Activated CD8-positive, alpha-beta memory T cell treated with anti-CD3 and anti-CD28 coated beads, Interleukin-2, amount 10 ng/mL, durations not matched to agents 7 days and 5 days (primary cell): ENCODE results near the gene HCN1. TPM values are rescaled to one million over a fixed set of nuclear protein-coding genes. Genes with fewer than 3 reads are reported as not detected.
"Not testable (repeated sequence)": the region's sequence is repeated elsewhere in the genome, so short reads cannot be mapped to it uniquely, and the experiment has no call there.

Experiments
- ATAC-seq: fragments of 150-1000 bp; cut with Tn5 transposase; one replicate; pipeline ENCODE4 v1.10.0; 2021; ENCODE audit warnings: moderate library complexity
- CTCF ChIA-PET: fragments of 350-600 bp; sonication (Branson Sonifier 250); formaldehyde crosslinking; loops from one replicate; lab custom pipeline; 2021; ENCODE audit warnings: antibody characterized with exemption; lab: Charles Lee
- DNase-seq: peaks from one replicate; pipeline ENCODE4 v3.0.0-alpha.2; 2020
- H3K27ac Mint-ChIP-seq: one replicate; pipeline ENCODE4 v1.8.0; 2021; ENCODE audit warnings: mild to moderate bottlenecking, mixed read lengths
- H3K27me3 Mint-ChIP-seq: one replicate; pipeline ENCODE4 v1.8.0; 2021; ENCODE audit warnings: mixed read lengths
- H3K36me3 Mint-ChIP-seq: one replicate; pipeline ENCODE4 v1.8.0; 2021; ENCODE audit warnings: mild to moderate bottlenecking, mixed read lengths
- H3K4me1 Mint-ChIP-seq: one replicate; pipeline ENCODE4 v1.8.0; 2021; ENCODE audit warnings: mixed read lengths
- H3K4me3 Mint-ChIP-seq: one replicate; pipeline ENCODE4 v1.8.0; 2021; ENCODE audit warnings: mild to moderate bottlenecking, moderate library complexity, mixed read lengths
- H3K9me3 Mint-ChIP-seq: one replicate; pipeline ENCODE4 v1.8.0; 2022; ENCODE audit warnings: low read depth, mixed read lengths
- total RNA-seq, 2 experiments: library from RNA; stranded (reverse); gene quantifications; one replicate each; pipeline ENCODE4 v1.2.3, GENCODE V29; 2021

HCN1 gene
- total RNA-seq, 2 experiments from 2014 or later, result not detected

DNA sequence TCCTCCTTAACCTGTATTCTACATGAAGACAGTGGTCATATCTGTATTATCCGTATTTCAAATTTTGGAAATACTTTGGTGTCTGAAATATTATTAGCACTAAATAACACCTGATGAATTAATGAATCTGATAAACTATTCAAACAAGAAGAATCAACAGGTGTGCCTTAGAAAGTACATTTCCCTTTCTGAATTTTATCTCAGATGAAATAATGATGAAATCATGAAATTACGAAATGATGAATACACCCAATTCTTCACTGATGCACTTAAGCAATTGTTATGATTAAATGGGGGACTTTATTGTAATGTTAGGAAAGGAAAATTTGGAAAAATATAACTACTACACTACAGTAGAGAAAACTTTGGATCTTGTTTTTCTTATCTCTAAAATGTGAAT is 313.6 kb downstream of the HCN1 start:
- DNase-seq (no peak), ATAC-seq (no peak)
- H3K27ac Mint-ChIP-seq, result no peak overlapping the region
- no peaks in the 10 kb centered on the region for H3K4me1 Mint-ChIP-seq
- no peaks in the 10 kb centered on the region for H3K27me3 Mint-ChIP-seq
- H3K4me3 Mint-ChIP-seq, result no peak overlapping the region
- H3K36me3 Mint-ChIP-seq, result no peaks in the 10 kb centered on the region
- H3K9me3 Mint-ChIP-seq, result peaks cover 4% of the 10 kb centered on the region
- CTCF ChIA-PET, result no interaction called here

DNA sequence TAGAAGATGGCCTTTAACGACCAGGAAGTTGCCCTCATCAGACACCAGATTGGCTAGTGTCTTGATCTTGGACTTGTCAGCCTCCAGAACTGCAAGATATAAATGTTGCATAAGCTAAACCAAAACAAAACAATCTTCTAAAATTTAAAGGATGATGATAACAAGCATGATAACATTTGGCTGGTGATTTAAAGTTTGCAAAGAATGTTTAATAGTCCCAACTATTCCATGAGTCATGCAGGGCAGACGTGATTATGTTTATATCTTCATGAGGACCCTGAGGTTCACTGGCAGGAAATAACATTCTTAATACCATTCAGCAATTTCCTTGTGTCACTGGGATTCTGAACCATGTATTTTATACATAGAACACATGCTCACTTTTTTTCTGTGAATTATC is 319.8 kb downstream of the HCN1 start:
- H3K4me3 Mint-ChIP-seq, result no peak overlapping the region
- H3K36me3 Mint-ChIP-seq, result no peaks in the 10 kb centered on the region
- H3K27ac Mint-ChIP-seq, result no peak overlapping the region
- CTCF ChIA-PET, result no interaction called here
- H3K27me3 Mint-ChIP-seq, result no peaks in the 10 kb centered on the region
- no peak for DNase-seq
- ATAC-seq, result no peak
- peaks cover under 1% of the 10 kb centered on the region for H3K9me3 Mint-ChIP-seq
- no peaks in the 10 kb centered on the region for H3K4me1 Mint-ChIP-seq

DNA sequence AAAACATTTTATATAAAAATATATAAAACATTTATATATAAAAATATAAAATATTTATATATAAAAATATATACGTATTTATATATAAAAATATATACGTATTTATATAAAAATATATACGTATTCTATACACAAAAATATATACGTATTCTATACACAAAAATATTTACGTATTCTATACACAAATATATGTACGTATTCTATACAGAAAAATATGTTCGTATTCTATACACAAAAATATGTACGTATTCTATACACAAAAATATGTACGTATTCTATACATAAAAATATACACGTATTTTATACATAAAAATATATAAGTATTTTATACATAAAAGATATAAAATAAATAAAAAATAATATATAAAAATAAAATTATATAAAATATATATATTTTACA is 323.6 kb downstream of the HCN1 start:
- no peak for DNase-seq
- CTCF ChIA-PET, result no interaction called here
- no peaks in the 10 kb centered on the region for H3K9me3 Mint-ChIP-seq
- no peaks in the 10 kb centered on the region for H3K4me1 Mint-ChIP-seq
- no peak overlapping the region for H3K4me3 Mint-ChIP-seq
- H3K27me3 Mint-ChIP-seq, result no peaks in the 10 kb centered on the region
- ATAC-seq, result no peak
- H3K27ac Mint-ChIP-seq, result no peak overlapping the region
- H3K36me3 Mint-ChIP-seq, result no peaks in the 10 kb centered on the region

DNA sequence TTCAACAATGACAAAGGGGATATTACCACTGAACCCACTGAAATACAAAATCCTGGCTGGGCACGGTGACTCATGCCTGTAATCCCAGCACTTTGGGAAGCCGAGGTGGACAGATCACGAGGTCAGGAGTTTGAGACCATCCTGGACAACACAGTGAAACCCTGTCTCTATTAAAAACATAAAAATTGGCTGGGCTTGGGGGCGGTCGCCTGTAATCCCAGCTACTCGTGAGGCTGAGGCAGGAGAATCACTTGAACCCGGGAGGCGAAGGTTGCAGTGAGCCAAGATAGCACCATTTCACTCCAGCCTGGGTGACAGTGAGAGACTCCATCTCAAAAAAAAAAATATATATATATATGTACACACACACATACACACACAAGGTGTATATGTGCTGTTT is 324.8 kb downstream of the HCN1 start:
- ATAC-seq, CTCF ChIA-PET, H3K9me3 Mint-ChIP-seq, H3K4me1 Mint-ChIP-seq, DNase-seq, H3K4me3 Mint-ChIP-seq, H3K36me3 Mint-ChIP-seq, H3K27me3 Mint-ChIP-seq, H3K27ac Mint-ChIP-seq: not testable (repeated sequence)

DNA sequence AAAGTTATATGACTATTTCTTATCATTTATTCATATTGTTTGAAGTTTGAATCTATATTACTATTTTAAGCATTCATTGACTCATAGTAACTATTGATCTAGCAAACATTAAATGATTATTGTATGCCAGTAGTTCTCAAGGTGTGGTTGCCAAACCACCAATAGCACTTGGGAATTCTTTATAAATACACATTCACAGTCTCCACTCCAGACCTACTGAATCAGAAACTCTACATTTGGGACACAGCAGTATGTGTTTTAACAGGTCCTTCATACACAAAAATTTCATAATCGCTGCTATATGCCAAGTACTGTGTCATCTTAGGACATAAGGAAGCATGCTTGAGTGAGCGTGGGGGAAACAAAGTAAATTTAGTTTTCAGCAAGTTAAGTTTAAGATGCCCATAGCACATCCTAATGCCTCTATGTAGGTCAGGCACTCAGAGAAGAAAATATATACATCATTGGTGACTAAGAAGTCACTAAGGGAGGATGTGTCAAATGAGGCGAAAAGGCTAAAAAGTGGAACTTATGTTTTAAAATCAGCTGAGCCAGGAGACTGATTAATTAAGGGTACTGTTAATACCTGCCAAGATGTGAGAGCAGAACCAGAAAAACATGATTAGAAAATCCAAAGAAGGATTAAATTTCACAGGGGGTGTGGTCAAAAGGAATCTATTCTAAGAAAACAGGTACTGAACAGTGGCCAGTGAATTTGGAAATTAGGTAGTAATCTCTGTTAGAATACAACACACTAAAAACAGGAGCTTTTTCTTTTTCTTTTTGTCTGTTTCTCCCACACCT is 340.8 kb downstream of the HCN1 start:
- Mint-ChIP-seq H3K27ac (no peak overlapping the region), H3K27me3 (no peaks in the 10 kb centered on the region), H3K36me3 (no peaks in the 10 kb centered on the region), H3K4me1 (no peaks in the 10 kb centered on the region), H3K4me3 (no peak overlapping the region), H3K9me3 (peaks cover 10% of the 10 kb centered on the region)
- DNase-seq (no peak), ATAC-seq (no peak)
- CTCF ChIA-PET, result no interaction called here

DNA sequence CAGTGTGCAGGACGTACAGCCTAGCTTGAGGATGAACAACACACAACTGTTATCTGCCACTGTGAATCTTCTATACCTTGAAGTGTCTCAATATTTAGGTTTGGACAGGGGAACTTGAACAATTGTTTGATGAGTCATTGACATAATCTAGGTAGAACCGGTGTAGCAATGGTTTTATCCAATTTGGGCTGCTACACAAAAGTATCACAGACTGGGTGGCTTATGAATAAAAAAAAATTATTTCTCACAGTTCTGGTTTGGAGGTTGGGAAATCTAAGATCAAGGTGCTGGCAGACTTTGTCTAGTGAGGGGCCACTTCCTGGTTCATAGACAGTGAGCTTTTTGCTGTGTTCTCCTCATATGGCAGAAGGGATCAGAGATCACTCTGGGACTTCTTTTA is 359.7 kb downstream of the HCN1 start:
- CTCF ChIA-PET, result no interaction called here
- DNase-seq (no peak), ATAC-seq (no peak)
- Mint-ChIP-seq H3K36me3 (no peaks in the 10 kb centered on the region), H3K27ac (no peak overlapping the region), H3K27me3 (no peaks in the 10 kb centered on the region), H3K4me3 (no peak overlapping the region), H3K9me3 (peaks cover 5% of the 10 kb centered on the region), H3K4me1 (no peaks in the 10 kb centered on the region)

DNA sequence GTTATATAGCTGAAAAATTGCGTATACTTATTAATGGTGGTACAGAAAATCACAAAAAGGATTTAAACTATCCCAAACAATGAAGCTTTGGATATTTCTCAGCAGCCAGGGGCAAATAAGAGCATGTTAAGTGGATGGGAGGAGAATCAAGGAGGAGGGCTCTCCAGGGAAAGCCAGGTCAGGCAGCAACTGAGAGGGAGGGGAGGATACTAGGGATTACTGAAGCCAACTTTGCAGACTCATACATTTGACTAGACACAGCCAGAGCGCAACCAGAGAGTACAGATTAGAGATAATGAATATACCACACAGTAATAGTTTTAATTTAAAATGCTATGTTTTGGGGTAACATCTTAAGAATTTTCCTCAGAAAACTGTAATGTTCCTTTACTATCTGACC is 360.2 kb downstream of the HCN1 start:
- H3K27me3 Mint-ChIP-seq, result no peaks in the 10 kb centered on the region
- no peak overlapping the region for H3K27ac Mint-ChIP-seq
- ATAC-seq, result no peak
- peaks cover 5% of the 10 kb centered on the region for H3K9me3 Mint-ChIP-seq
- no peak overlapping the region for H3K4me3 Mint-ChIP-seq
- H3K36me3 Mint-ChIP-seq, result no peaks in the 10 kb centered on the region
- no peak for DNase-seq
- no peaks in the 10 kb centered on the region for H3K4me1 Mint-ChIP-seq
- CTCF ChIA-PET, result no interaction called here

DNA sequence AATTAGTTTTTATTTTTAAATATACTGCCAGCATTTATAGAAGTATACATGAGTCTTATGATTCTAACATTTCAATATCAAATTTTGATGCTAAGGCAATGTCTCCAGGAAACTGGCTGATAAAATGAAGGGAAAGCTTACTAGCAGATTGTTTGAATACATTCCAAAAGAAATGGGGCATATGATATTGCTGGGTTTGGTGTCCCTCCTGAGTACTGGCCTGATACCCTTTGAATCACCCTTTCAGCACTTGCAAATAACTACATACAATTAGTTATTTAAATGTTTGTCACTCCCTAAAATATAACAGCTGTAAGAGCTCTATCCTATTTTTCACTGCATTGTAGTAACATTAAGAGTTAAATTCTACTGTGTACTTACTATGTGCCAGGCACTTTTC is 360.8 kb downstream of the HCN1 start:
- Mint-ChIP-seq H3K27me3 (no peaks in the 10 kb centered on the region), H3K36me3 (no peaks in the 10 kb centered on the region), H3K9me3 (peaks cover 5% of the 10 kb centered on the region), H3K4me3 (no peak overlapping the region), H3K4me1 (no peaks in the 10 kb centered on the region), H3K27ac (no peak overlapping the region)
- DNase-seq, result no peak
- no peak for ATAC-seq
- CTCF ChIA-PET, result no interaction called here

DNA sequence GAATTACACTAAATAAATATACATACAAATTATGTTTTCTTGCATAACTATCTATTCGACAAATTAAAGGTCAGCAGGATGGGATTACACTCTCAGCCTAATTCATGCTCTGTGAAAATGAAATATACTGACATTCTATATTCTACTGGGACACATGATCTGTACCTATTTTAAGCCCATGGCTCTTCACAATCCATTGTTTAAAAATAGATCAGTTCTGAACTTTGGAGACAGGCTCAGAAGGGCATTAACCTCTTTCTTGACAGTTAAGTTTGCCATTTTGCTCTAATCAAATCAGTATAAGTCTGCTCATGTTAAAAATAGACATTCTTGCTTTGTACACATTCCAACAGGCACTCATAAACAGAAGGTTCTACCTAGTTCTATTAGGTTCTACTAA is 361.2 kb downstream of the HCN1 start:
- Mint-ChIP-seq H3K27ac (no peak overlapping the region), H3K4me3 (no peak overlapping the region), H3K27me3 (no peaks in the 10 kb centered on the region), H3K36me3 (no peaks in the 10 kb centered on the region), H3K9me3 (peaks cover 5% of the 10 kb centered on the region), H3K4me1 (no peaks in the 10 kb centered on the region)
- DNase-seq (no peak), ATAC-seq (no peak)
- CTCF ChIA-PET, result no interaction called here

DNA sequence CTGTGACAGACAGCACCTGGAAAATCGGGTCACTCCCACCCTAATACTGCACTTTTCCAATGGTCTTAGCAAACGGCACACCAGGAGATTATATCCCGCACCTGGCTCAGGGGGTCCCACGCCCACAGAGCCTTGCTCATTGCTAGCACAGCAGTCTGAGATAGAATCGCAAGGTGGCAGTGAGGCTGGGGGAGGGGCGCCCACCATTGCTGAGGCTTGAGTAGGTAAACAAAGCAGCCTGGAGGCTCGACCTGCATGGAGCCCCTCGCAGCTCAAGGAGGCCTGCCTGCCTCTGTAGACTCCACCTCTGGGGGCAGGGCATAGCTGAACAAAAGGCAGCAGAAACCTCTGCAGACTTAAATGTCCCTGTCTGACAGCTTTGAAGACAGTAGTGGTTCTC is 383.6 kb downstream of the HCN1 start:
- DNase-seq, H3K27ac Mint-ChIP-seq, H3K9me3 Mint-ChIP-seq, ATAC-seq, H3K4me3 Mint-ChIP-seq, CTCF ChIA-PET, H3K27me3 Mint-ChIP-seq, H3K4me1 Mint-ChIP-seq, H3K36me3 Mint-ChIP-seq: not testable (repeated sequence)

DNA sequence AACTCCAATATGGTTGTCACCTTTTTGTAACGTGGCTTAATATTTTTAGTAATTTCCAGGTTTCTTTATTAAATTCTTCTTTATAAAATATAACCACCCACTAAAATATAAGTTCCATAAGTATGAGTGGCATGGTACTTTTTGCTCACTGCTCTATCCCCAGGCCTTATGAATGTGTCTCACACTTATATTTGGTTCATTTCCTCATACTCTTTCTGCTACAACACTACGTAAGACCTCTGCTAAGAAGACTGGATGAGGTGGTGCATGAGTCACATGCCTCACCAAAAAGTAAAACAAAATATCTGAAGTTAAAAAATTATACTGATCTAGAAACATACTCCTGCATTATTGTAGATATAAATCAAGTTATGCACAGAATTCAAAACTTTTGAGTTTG is 400.9 kb downstream of the HCN1 start:
- Mint-ChIP-seq H3K4me3 (no peak overlapping the region), H3K27ac (no peak overlapping the region), H3K4me1 (no peaks in the 10 kb centered on the region), H3K27me3 (no peaks in the 10 kb centered on the region), H3K9me3 (peaks cover 2% of the 10 kb centered on the region), H3K36me3 (no peaks in the 10 kb centered on the region)
- CTCF ChIA-PET, result no interaction called here
- DNase-seq (no peak), ATAC-seq (no peak)

DNA sequence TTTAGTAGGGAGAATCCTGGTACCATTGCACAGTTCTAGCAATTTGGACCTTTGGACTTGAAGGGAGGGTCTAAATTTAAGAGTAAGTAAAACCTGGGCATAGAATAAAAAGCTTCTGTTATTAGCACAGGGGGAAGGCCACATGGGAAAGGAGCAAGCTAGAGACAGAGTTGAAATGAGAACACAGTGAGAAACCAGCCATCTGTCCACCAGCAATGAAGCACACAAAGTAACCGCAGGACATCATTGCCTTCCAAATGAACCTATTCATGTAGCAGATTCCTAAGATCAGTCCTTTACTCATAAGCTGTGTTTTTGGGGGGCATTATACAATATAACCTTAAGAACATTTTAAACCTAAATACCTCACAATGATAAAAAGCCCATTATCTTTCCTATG is 407.4 kb downstream of the HCN1 start:
- ATAC-seq, result no peak
- H3K4me1 Mint-ChIP-seq, result no peaks in the 10 kb centered on the region
- no peak overlapping the region for H3K4me3 Mint-ChIP-seq
- DNase-seq, result no peak
- CTCF ChIA-PET, result no interaction called here
- H3K27ac Mint-ChIP-seq, result no peak overlapping the region
- H3K27me3 Mint-ChIP-seq, result no peaks in the 10 kb centered on the region
- H3K36me3 Mint-ChIP-seq, result no peaks in the 10 kb centered on the region
- H3K9me3 Mint-ChIP-seq, result peaks cover 11% of the 10 kb centered on the region

DNA sequence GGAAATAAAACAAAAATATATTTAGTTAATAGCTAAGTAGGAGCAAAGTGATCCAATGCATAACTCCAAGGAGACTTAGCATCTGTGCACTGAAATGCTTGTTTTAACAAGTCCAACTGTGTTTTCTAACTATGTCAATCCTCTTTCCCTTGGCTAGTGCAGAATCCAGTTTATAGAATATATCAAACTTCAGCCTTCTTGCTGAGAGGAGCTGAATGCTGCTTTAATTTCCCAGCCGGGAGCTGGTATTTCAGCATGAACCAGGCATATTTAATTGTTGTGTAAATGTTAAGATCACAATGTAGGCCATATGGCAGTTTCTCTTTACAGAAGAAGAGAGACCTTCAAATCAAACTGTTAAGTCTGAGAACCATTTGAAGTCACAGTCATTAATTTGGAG is 411.7 kb downstream of the HCN1 start:
- H3K9me3 Mint-ChIP-seq, result peaks cover 8% of the 10 kb centered on the region
- no peaks in the 10 kb centered on the region for H3K27me3 Mint-ChIP-seq
- H3K27ac Mint-ChIP-seq, result no peak overlapping the region
- H3K4me3 Mint-ChIP-seq, result no peak overlapping the region
- H3K4me1 Mint-ChIP-seq, result no peaks in the 10 kb centered on the region
- DNase-seq, result no peak
- CTCF ChIA-PET, result no interaction called here
- no peak for ATAC-seq
- H3K36me3 Mint-ChIP-seq, result no peaks in the 10 kb centered on the region

DNA sequence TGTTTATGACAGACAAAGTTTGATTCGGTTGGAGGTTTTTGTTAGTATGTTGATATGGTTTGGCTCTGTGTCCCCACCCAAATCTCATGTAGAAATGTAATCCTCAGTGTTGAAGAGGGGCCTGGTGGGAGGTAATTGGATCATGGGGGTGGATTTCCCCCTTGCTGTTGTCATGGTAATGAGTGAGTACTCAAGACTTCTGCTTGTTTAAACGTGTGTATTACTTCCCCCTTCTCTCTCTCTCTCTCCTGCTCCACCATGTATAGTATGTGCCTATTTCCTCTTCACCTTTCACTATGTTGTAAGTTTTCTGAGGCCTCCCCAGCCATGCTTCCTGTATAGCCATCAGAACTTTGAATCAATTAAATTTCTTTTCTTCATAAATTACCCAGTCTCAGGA is 415.1 kb downstream of the HCN1 start:
- CTCF ChIA-PET, result no interaction called here
- H3K27me3 Mint-ChIP-seq, result no peaks in the 10 kb centered on the region
- DNase-seq (no peak), ATAC-seq (no peak)
- no peak overlapping the region for H3K27ac Mint-ChIP-seq
- no peaks in the 10 kb centered on the region for H3K4me1 Mint-ChIP-seq
- H3K9me3 Mint-ChIP-seq, result peaks cover 4% of the 10 kb centered on the region
- no peaks in the 10 kb centered on the region for H3K36me3 Mint-ChIP-seq
- no peak overlapping the region for H3K4me3 Mint-ChIP-seq

DNA sequence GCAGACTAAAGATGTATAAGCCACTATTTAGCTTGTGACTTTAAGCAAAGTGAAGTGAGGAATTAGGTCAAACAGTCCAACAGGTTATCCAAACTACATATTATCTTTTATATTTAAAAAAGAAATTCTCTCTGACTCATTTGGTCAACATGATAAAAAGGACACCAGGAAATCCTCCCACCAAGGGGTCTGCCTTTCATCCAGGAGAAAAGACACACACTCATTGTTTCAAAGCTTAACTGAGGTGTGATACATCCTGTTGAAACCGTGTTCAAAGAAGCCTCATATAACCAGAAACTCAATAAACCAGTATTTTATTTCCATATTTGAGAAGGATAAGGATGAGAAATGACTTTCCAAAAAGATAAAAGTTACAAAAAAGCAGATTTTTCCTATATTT is 417.1 kb downstream of the HCN1 start:
- Mint-ChIP-seq H3K9me3 (peaks cover 8% of the 10 kb centered on the region), H3K4me3 (no peak overlapping the region), H3K27ac (no peak overlapping the region), H3K36me3 (no peaks in the 10 kb centered on the region), H3K27me3 (no peaks in the 10 kb centered on the region), H3K4me1 (no peaks in the 10 kb centered on the region)
- no peak for DNase-seq
- CTCF ChIA-PET, result no interaction called here
- no peak for ATAC-seq
